ENCODE results near the gene BZW1.
A peak's percentile ranks its signal among the peaks of the same experiment; 100 is the strongest.
"Not testable (repeated sequence)": the region's sequence is repeated elsewhere in the genome, so short reads cannot be mapped to it uniquely, and the experiment has no call there.

Gene BZW1

DNA sequence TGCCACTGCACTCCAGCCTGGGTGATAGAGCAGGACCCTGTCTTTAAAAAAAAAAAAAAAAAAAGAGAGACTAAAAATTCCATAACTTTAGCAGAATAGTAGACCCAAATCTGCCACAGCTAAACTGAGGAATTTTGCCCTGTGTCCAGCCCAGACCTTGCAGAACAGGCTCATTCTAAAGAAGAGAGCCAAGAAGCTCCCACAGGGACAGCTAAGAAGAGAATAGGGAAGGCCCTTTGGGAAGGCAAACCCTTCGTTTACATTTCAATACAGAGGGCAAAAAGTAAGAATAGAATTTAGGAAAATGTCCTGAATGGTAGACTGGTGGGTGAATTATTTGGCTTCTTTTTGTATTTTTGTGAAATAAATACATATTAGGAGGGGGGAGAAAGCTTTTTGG, 21.5 kb upstream of the BZW1 start:
- DNase-seq (ENCODE audit: low read depth in 2 of 2) = no peak

DNA sequence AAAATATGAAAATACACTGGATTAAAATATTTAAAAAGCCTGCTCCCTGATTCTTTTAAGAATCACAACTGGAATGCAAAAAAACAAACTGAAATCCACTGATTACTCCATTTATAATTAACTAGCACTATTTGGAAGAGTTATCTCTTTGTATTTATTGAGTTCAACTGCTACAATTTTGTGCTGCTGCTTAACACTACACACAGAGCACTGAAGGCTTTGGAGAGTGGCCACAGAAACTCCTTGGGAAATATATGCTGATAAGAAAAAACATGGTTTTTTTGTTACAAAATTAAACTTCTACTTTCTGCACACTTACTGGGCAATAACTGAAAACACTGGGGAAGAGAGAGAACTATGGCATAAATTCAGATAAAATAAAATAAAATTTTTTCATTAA, 19.8 kb upstream of the BZW1 start:
- DNase-seq (ENCODE audit: low read depth in 2 of 2) = no peak

DNA sequence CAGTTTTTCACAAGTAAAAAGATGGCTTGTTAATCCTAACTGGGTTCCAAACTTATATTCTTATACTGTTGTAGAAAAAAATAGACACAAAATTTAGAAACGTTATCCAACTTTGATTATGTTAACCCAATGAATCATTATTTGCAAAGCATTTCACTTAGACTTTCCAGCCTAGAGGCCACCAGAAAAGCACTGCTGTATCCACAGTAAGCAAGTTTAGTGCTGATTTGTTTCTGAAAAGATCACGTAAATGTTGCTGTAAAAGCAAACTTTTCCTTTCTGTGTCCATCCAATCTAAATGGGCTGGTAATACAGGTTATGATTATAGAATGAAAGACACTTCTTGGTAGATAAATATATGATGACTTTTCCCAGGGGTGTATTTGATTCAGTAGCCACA, 17.6 kb upstream of the BZW1 start:
- DNase-seq (ENCODE audit: low read depth in 2 of 2) = no peak

DNA sequence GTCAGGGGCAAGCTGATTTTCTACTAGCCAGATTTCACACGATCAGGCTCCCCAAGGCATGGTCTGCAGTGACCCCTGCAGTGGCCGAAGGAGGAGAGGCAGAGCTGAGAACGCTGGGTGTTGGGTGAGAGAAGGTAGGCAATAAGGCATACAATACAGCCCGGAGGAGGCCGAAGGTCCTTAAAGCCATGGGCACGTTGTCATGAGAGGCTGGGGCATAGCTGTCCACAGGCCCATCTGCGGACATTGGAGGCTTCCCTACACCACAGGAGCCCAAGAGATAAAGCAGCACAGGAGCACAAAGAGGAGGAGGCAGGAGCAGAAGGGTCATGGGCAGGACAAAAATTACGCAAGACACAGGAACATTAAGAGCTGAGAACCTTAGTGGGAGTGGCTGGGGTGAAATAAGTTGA, 16.7 kb upstream of the BZW1 start:
- DNase-seq (ENCODE audit: low read depth in 2 of 2) = no peak

DNA sequence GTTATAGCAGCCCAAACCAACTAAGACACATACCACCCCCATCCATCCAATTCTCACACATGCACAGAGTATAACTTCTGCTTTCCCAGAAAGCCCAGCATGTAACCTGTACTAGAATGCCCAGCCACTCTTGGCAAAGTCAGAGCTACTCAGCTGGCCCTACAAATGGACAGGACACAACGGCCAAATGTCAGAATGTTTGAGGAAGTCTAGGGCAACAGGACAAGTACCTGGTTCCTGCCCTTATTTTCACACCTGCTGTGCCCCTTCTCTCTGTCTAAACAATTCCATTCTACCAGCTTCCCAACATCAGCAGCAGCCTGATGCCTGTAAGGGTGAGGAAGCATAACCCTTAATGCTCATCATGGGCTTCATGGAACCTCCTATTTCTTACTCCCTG, 15.1 kb upstream of the BZW1 start:
- no peak for DNase-seq (ENCODE audit: low read depth in 2 of 2)

DNA sequence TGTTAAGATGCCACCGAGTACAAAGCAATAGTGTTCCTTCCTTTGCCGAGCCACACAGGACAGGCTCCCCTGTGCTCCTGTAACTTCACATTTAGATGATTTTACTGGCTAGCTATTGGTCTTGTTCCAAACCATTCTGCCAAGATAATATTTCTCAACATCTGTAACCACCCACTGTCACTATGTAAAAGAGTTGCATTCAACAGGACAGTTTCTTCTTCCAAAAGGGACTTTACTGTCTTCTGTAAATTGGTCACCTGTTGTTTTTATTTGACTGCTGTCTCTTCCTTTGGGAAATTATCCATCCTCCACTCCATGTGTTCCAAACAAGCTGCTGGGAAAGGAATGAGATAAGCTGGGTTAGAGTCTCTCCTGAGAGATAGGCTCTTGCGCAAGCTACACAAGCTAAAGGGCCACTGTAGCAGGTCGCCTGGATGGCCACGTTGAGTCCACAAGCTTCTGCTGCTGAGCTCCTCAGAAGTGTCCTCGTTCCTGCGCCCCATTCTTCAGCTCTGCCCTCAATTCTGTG, 14.4 kb upstream of the BZW1 start:
- no peak for DNase-seq (ENCODE audit: low read depth in 2 of 2)

DNA sequence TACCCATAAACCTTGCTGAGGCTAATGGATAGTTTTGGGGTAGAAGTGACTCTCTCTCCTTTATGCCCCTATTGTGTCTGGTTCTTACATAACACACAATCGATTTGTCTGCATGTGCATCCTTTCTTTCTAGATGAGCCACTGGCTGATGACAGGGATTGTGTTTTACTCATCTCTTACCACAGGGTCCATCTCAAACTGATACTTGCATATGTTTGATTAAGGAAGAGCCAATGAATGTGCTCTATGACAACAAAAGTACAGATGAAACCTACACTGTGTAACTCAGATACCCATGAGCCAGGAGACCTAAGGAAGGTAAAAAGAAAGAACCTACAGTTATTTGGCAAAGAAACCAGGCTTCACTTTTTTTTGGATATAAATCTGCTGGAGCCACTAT, 13.2 kb upstream of the BZW1 start:
- DNase-seq (ENCODE audit: low read depth in 2 of 2) = no peak

DNA sequence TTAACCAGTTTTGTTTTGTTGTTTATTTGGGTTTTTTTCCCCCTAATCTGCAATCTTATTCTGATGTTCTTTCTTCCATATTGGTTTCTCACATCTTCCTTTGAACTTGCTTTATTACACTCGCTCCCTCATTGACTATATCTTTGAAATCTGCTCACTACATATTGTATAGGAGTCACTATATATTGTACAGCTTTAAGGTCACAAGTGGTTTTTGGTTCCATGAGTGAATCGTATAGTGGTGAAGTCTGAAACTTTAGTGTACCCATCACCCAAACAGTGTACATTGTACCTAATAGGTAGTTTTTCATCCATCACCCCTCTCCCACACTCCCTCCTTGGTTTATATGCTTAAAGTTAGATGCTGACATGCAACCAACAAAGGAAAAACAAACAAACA, 11.3 kb upstream of the BZW1 start:
- no peak for DNase-seq (ENCODE audit: low read depth in 2 of 2)

DNA sequence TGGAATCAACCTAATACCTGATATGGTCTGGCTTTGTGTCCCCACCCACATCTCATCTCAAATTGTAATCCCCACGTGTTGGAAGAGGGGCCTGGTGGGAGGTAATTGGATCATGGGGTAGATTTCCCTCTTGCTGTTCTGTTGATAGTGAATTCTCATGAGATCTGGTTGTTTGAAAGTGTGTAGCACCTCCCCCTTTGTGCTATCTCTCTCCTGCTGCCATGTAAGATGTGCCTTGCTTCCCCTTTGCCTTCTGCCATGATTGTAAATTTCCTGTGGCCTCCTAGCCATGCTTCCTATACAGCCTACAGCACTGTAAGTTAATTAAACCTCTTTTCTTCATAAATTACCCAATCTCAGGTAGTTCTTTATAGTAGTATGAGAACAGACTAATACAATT, 10.3 kb upstream of the BZW1 start:
- not testable (repeated sequence) for DNase-seq (ENCODE audit: low read depth in 2 of 2)

DNA sequence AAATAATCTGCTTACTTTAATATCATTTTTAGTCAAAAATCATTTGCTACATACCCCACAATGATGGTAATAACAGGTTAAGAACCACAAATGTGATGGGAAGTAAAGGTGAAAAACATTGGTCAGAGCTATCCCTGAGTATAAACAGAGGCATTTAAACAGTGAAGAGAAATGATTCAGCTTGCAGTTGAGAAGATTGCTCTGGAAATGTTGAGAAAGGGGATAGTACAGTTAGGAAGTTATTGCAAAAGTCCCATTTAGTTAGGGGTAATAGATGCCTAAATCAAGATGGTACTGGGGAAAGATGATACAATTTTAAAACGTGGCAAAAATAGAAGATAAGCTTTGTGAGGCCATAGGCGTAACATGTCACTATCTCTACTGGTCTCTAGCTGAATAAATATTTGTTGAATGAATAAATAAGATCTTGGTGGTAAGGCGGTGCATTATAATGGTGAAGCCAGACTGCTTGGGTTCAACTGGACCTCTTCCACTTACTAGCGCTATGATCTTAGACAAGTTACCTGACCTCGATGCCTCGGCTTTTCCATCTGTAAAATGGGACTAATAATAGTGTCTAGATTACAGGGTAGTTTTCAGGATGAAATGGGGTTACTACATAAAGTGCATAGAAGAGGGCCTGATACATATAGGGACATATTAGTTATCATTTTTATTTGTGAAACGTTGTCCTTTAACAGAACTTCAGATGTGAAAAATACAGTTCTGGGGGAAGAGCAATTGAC, 2.0 kb upstream of the BZW1 start:
- DNase-seq (ENCODE audit: low read depth in 2 of 2) = no peak

DNA sequence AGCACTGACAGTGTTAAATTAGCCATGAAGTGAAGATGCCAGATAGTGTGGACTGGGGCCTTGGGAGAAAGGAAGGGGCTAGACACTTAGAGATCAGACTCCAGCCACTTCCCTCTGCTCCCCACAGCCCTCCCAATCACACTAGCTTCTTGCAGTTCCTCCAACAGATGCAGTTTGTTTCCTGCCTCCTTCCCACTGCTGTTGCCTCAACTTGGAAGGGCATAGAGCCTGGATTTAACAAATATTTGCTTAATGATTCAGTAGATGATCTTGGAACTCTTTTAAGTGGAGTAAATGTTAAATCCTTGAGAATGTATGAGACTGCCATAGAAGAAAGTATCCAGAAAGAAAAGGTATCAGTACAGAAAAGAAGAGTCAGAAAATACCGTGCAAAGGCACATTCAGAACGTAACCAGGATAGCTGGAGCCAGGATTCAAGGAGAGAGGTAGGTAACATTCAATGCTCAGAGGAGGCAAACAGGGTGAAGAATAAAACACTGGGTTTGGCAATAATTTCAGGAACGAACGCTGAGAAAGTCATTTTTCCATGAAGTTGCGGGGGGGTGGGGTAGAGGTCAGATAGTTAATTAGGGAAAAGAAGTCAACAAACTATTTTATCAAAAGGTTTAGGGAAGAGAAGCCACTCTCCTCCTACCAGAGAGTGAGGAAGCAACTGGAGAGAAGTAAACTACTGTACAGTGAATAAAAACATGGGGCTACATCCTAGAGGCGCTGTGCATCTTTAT, 1.3 kb upstream of the BZW1 start:
- no peak for DNase-seq (ENCODE audit: low read depth in 2 of 2)

DNA sequence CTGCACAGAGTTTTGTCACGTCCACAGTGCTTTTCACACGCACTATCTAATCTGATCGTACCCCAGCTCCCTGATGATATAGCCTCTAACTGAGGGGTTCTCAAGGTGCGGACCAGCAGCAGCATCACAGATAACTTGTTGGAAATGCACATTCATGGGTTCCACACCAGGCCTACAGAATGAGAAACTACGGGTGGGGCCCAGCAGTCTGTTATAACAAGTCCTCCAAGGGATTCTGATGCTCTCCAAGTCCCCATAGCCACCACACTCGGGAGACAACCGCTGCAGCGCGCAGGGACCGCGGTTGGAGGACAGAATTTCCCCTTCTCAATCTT, 745 bp upstream of the BZW1 start:
- DNase-seq (ENCODE audit: low read depth in 2 of 2) = peak in 1 of 2 donors; percentile 14

DNA sequence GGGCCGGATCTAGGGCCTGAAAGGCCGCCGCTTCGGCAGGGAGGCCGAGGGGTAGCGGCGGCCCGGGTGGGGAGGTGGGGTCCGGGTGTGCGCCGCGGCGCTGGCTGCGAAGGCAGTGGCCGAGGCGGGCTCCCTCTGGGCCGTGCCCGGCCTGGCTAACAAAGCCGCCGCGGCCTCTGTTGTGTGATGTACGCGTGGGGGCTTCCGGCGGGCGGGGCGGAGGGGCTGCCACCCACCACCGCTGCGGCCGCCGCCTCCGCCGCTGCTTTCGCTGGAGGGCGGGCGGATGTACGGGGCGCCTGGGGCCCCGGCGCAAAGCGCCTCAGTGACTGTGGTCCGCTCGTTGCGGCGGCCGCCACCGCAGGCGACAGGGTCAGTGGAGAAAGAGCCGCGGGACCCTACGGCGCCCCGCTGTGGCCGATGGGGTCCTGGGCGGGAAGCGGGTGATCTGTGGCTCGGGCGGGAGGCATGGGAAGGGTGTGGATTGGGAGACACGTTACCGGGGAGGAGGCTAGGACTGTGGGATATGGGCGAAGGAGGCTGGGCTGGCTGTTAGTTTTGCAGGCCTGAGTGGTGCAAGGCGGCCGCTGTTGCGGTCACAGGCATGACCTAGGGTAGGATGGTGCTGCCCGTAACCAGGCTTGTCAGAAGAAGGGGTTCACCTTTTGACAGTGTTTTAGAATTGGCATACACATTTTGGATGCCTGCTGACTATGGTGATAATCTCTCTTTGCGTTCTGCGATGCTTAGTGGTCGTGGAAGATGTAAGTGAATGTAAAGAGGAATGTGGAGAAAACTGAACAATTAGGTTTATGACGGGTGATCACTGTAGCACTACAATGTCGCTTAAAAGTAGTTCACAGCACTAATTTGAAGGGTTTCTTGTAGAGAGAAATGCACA, 662 bp downstream of the BZW1 start:
- DNase-seq (ENCODE audit: low read depth in 2 of 2) = peak; percentile 25 to 46

DNA sequence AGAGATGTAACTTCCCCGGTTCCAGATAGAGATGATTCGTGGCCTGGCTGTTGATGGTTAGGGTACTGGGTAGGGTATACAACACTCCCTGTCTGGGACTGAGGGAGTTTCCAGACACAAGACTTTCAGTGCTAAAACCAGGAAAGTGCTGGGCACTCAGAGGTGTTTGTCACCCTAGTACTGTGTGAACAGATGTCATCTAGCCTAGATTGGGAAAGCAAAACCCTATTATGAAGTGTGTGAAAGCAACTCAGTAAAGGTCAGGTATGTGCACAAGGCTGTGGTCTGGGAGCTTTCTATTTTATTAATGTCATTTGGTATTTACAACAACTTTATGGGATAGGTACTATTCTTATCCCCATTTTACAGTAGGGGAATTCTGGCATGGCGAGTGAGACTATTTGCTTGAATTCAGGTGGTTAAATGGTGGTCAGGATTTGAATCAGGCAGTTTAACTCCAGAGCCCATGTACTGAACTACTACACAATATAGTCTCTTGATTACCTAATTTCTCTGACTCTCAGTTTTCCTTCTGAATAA, 2.6 kb downstream of the BZW1 start:
- DNase-seq (ENCODE audit: low read depth in 2 of 2) = no peak

DNA sequence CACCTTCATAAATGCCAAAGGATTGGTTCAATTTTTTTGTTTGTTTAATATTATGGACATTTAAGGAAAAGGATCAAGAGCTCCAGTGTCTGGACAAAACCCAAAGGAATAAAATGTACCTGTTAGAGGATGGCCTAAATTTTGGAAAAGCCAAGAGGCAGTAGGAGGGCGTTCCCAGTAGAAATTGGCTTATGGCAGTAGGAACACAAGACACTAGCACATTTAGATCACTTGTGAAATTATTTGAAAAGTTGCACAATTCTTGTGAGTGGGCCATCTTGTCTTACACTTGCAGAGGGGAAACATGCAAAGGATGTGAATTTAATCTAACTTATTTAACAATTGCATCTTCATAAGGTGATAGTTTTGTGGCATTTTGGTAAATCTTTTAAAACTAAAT, 3.2 kb downstream of the BZW1 start:
- no peak for DNase-seq (ENCODE audit: low read depth in 2 of 2)

DNA sequence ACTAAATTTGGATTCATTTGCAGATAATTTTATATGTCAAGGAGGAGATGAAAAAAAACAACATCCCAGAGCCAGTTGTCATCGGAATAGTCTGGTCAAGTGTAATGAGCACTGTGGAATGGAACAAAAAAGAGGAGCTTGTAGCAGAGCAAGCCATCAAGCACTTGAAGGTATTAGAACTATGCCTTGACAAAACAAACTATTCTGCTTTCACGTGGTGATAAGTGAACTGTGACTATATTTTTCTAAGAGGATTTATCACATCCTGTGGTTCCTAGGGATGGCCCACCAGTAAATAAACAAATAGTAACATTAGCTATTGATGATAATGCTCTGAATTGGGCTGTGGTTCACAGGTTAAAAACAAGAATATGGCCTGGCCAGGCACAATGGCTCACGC, 7.0 kb downstream of the BZW1 start:
- not testable (repeated sequence) for DNase-seq (ENCODE audit: low read depth in 2 of 2)

DNA sequence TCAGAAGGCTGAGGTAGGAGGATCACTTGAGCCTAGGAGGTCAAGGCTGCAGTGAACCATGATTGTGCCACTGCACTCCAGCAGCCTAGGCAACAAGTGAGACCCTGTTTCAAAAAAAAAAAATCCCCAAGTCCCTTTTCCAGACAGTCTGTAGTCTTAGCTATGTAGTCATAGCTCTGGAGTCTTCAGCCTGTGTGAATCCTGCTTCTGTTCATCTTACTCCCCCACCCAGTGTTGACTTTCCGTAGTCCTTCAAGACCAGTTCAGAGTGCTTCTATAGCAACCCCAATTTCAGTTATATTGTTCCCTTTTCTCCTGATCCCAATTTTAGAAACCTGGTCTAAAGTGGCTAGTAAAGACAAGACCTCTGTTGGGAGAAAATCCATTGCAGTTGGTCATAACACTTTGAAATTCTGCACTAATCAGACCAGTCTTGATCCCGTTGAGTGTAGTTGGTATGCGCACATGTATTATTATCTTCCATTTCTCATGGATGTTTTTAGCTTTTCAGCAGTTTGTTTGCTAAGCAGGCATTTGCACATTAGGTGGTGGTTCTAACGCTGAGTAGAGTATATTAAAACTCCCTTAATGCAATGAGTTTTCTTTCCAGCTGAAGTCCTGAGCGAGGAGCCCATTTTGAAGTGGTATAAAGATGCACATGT, 9.0 kb downstream of the BZW1 start:
- DNase-seq (ENCODE audit: low read depth in 2 of 2) = no peak

DNA sequence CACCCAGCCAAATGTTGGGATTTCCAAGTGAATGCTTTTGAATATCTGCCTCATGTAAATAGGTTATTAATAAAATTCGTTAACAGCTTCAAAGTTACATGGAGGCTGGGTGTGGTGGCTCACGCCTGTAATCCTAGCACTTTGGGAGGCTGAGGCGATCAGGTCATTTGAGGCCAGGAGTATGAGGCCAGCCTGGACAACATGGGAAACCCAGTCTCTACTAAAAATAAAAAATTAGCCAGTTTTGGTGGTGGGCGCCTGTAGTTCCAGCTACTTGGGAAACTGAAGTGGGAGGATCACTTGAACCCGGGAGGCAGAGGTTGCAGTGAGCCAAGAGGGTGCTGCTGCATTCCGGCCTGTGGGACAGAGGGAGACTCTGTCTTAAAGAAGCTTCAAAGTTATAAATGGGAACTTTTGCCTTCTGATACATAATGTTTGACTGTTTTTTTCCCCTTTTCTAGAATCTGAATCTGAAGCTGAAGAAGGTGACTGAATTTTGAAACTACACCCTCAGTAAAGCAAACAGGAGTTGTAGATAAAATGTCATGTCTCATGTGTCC, 10.1 kb downstream of the BZW1 start:
- DNase-seq (ENCODE audit: low read depth in 2 of 2) = no peak

DNA sequence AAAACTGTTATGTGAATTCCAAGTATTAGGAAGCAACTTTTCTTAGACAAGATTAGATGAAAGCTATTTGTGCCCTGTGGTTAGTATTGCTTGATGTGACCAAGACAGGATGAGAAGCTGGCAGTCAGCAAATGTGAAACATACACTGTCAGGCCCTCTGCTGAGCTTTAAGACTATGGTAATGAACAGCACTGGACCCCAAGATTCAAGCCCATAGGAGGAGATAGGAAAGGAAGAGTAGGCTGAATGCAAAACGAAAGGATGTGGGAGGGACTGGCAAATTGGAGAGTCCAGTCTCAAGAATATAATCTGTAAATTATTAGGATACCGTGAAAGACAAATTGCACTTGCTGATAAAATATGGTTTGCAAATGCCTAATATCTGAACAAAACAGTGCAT, 16.4 kb downstream of the BZW1 start:
- no peak for DNase-seq (ENCODE audit: low read depth in 2 of 2)

DNA sequence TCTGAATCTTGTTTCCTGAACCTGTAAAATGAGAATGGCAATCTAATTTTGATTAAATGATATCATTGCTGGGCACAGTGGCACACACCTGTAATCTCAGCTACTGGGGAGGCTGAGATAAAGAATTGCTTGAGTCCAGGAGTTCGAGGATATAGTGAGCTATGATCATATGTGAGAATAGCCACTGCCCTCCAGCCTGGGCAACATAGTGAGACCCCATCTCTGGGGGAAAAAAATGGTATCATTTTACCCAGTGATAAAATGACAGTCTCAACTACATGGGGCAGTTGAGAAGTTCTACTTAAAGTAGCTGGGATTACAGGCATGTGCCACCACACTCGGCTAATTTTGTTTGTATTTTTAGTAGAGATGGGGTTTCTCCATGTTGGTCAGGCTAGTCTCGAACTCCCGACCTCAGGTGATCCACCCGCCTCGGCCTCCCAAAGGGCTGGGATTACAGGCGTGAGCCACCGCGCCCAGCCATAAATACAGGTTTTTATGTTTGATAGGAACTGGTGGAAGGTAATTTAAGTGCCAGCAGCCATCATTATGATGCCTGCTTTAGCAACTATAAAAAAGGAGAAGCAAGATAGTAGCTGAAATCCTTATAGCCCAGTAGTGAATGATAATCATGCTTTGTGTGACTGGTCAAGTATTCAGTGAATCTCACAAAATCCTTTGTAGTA, 17.0 kb downstream of the BZW1 start:
- no peak for DNase-seq (ENCODE audit: low read depth in 2 of 2)

DNA sequence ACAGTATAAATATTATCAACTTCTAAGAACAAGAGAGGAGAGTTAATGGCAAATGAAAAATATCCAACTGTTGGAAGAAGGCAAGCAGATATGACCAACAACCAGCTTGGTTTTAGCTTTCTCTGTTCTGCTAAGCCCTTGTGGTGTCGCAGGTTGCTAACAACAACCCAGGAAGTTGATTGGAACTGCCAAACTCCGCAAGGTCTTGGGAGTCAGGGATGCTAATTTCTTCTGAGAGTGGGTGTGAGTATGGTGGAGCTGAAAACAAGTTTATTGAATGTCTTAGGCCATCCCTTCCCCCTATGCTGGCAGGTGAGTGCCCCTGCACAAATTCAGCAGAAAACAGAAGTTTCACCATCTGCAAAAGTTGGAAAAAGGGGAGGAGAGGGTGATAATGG, 17.5 kb downstream of the BZW1 start:
- DNase-seq (ENCODE audit: low read depth in 2 of 2) = no peak
